ENCODE results near the gene CYP4F2. TPM values are rescaled to one million over a fixed set of nuclear protein-coding genes. Genes with fewer than 3 reads are reported as not detected.
"Not testable (repeated sequence)": the region's sequence is repeated elsewhere in the genome, so short reads cannot be mapped to it uniquely, and the experiment has no call there.

The CYP4F2 gene
- total and polyA plus RNA-seq, 2 donors from 2014 or later, result 0.31 to 16.8 TPM

GRCh38 chr19:15893477-15893876, 4.4 kb downstream of the CYP4F2 start:
- intact Hi-C loops (cut with DNase I), result no loop called here

GRCh38 chr19:15892012-15892411, 5.9 kb downstream of the CYP4F2 start:
- intact Hi-C loops (cut with DNase I), result no loop called here
- Histone ChIP-seq H3K4me1 (ENCODE audit: control insufficient read depth in 2 of 3, insufficient read depth in 2 of 3, low read depth in 1 of 3, low read length in 3 of 3) (peaks cover 0 to 7% (median 0%) of the 10 kb centered on the region in 3 donors), H3K27me3 (ENCODE audit: control insufficient read depth, insufficient read depth, low read length) (no peaks in the 10 kb centered on the region), H3K4me3 (ENCODE audit: low read length in 3 of 3) (no peak overlapping the region), H3K9ac (ENCODE audit: low read length in 3 of 3) (no peak overlapping the region), H3K27ac (ENCODE audit: low read depth in 2 of 2, low read length in 2 of 2) (no peak overlapping the region), H3K9me3 (ENCODE audit: control insufficient read depth in 2 of 3, insufficient read depth in 1 of 3, low read length in 3 of 3) (no peaks in the 10 kb centered on the region), H3K36me3 (ENCODE audit: control insufficient read depth in 2 of 3, insufficient read depth in 3 of 3, low read length in 3 of 3) (no peaks in the 10 kb centered on the region)
- DNase-seq (no peak), FAIRE-seq (no peak)
- no peak for TF ChIP-seq CTCF (IDR thresholded peaks at IDR 0.05; ENCODE audit: borderline replicate concordance, extremely low read depth, insufficient read depth)

More at GRCh38 chr19:15893477-15893876, 4.4 kb downstream of the CYP4F2 start:
- H3K9ac ChIP-seq (ENCODE audit: low read length in 3 of 3), result no peak overlapping the region
- DNase-seq, result no peak
- no peaks in the 10 kb centered on the region for H3K9me3 ChIP-seq (ENCODE audit: control insufficient read depth in 2 of 3, insufficient read depth in 1 of 3, low read length in 3 of 3)
- H3K27me3 ChIP-seq (ENCODE audit: control insufficient read depth, insufficient read depth, low read length), result no peaks in the 10 kb centered on the region
- no peak overlapping the region for H3K4me3 ChIP-seq (ENCODE audit: low read length in 3 of 3)
- H3K4me1 ChIP-seq (ENCODE audit: control insufficient read depth in 2 of 3, insufficient read depth in 2 of 3, low read depth in 1 of 3, low read length in 3 of 3), result peaks cover 0 to 7% (median 0%) of the 10 kb centered on the region in 3 donors
- H3K36me3 ChIP-seq (ENCODE audit: control insufficient read depth in 2 of 3, insufficient read depth in 3 of 3, low read length in 3 of 3), result no peaks in the 10 kb centered on the region
- H3K27ac ChIP-seq (ENCODE audit: low read depth in 2 of 2, low read length in 2 of 2), result no peak overlapping the region
- no peak for FAIRE-seq
- no peak for TF ChIP-seq CTCF (IDR thresholded peaks at IDR 0.05; ENCODE audit: borderline replicate concordance, extremely low read depth, insufficient read depth)

- intact Hi-C loops (cut with DNase I), result no loop called here
- FAIRE-seq, result no peak
- TF ChIP-seq CTCF (IDR thresholded peaks at IDR 0.05; ENCODE audit: borderline replicate concordance, extremely low read depth, insufficient read depth), result no peak
Measured at GRCh38 chr19:15891434-15891833, 6.4 kb downstream of the CYP4F2 start.

GRCh38 chr19:15889339-15889738, 8.5 kb downstream of the CYP4F2 start:
- H3K36me3 ChIP-seq (ENCODE audit: control insufficient read depth in 2 of 3, insufficient read depth in 3 of 3, low read length in 3 of 3); H3K27ac ChIP-seq (ENCODE audit: low read depth in 2 of 2, low read length in 2 of 2); intact Hi-C loops (cut with DNase I); H3K27me3 ChIP-seq (ENCODE audit: control insufficient read depth, insufficient read depth, low read length); DNase-seq; FAIRE-seq; H3K9me3 ChIP-seq (ENCODE audit: control insufficient read depth in 2 of 3, insufficient read depth in 1 of 3, low read length in 3 of 3); H3K9ac ChIP-seq (ENCODE audit: low read length in 3 of 3); H3K4me3 ChIP-seq (ENCODE audit: low read length in 3 of 3); H3K4me1 ChIP-seq (ENCODE audit: control insufficient read depth in 2 of 3, insufficient read depth in 2 of 3, low read depth in 1 of 3, low read length in 3 of 3): not testable (repeated sequence)

More at GRCh38 chr19:15891434-15891833, 6.4 kb downstream of the CYP4F2 start:
- H3K4me3 ChIP-seq (ENCODE audit: low read length in 3 of 3), result no peak overlapping the region
- no peaks in the 10 kb centered on the region for H3K9me3 ChIP-seq (ENCODE audit: control insufficient read depth in 2 of 3, insufficient read depth in 1 of 3, low read length in 3 of 3)
- H3K36me3 ChIP-seq (ENCODE audit: control insufficient read depth in 2 of 3, insufficient read depth in 3 of 3, low read length in 3 of 3), result no peaks in the 10 kb centered on the region
- no peaks in the 10 kb centered on the region for H3K27me3 ChIP-seq (ENCODE audit: control insufficient read depth, insufficient read depth, low read length)
- H3K4me1 ChIP-seq (ENCODE audit: control insufficient read depth in 2 of 3, insufficient read depth in 2 of 3, low read depth in 1 of 3, low read length in 3 of 3), result peaks cover 0 to 7% (median 0%) of the 10 kb centered on the region in 3 donors
- no peak overlapping the region for H3K27ac ChIP-seq (ENCODE audit: low read depth in 2 of 2, low read length in 2 of 2)
- no peak overlapping the region for H3K9ac ChIP-seq (ENCODE audit: low read length in 3 of 3)
- no peak for DNase-seq
